NCI-H748 treated with DMSO at 0.1 percent for 48 hours (cell line): ENCODE results near the gene ENKUR.
A peak's percentile ranks its signal among the peaks of the same experiment; 100 is the strongest.

ENCODE experiments used
- DNase-seq: peaks from one replicate; lab custom pipeline; 2025; lab: John Stamatoyannopoulos, UW

ENKUR gene, protein sequence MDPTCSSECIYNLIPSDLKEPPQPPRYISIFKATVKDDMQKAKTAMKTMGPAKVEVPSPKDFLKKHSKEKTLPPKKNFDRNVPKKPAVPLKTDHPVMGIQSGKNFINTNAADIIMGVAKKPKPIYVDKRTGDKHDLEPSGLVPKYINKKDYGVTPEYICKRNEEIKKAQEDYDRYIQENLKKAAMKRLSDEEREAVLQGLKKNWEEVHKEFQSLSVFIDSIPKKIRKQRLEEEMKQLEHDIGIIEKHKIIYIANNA

GRCh38 chr10:25015828-25016375 is at the start of gene ENKUR:
Gene ENKUR, minus strand, starts transcription at chr10:25016158. Its CDS starts 222 bp downstream, at chr10:25015936.
- DNase-seq: peak; percentile 90

- no peak for DNase-seq
Measured at GRCh38 chr10:25064401-25064800, 48.4 kb upstream of the ENKUR start.

DNA sequence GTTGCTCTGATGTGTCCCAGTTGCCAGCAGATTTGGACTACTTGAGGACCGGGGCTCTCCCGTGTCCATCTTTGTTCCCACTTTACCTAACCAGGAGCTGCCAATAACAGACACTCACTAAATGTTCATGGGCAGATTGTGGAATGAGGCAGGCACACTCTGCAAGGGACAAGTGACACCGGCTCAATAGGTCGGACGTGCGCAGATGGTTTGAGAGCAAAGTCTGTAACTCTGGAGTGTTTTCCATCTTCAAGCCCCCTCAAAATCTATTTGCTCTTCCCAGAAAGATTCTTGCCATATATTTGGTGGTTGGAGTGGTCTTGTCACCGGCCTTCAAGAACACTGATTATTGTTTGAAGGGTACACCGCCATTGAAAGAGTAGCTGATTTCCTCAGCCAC is 47.7 kb upstream of the ENKUR start:
- DNase-seq: no peak

- DNase-seq: no peak
Measured at GRCh38 chr10:25063157-25063556, 47.2 kb upstream of the ENKUR start.

- no peak for DNase-seq
Measured at GRCh38 chr10:25061711-25062449, 45.9 kb upstream of the ENKUR start.

GRCh38 chr10:25061125-25061524 is 45.2 kb upstream of the ENKUR start:
- no peak for DNase-seq

GRCh38 chr10:25059990-25060389 is 44.0 kb upstream of the ENKUR start:
- DNase-seq: no peak

GRCh38 chr10:25057886-25058285 is 41.9 kb upstream of the ENKUR start:
- DNase-seq: no peak

DNA sequence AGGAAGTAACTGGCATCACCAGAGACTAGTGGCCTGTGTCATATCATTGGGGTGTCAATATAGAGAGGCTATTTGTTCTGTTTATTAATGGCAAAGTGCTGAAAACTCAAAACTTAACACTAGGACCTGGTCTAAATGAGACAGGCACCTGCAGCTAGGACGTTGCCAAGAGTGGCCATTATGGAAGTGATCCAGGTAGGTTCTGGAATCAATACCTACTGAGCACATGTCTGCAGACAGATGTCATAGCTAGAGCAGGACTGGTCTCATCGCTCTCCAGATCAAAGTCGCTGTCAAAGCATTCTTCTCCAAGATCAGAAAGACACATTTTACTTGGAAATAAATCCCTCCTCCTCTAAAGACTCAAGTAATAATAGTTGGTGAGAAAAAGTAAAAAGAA is 40.8 kb upstream of the ENKUR start:
- DNase-seq: no peak

DNA sequence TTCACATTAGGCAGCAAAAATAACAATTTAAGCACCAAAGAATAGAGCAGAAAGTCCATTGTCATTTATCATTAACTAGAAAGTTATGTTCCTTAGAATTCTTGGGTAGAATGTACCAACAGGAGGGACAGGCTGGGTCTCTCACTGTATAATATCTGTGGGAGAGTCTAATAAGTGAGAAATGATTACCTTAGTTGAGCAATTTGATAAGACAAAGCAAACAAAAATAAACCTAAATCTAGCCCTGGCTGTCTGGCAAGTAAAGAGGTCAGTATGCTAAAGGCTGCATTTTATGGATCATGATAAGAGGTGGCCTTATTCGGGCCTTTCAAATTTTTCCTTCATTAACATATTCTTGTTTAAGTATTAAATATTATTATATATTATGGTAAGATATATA is 36.1 kb upstream of the ENKUR start:
- no peak for DNase-seq

DNA sequence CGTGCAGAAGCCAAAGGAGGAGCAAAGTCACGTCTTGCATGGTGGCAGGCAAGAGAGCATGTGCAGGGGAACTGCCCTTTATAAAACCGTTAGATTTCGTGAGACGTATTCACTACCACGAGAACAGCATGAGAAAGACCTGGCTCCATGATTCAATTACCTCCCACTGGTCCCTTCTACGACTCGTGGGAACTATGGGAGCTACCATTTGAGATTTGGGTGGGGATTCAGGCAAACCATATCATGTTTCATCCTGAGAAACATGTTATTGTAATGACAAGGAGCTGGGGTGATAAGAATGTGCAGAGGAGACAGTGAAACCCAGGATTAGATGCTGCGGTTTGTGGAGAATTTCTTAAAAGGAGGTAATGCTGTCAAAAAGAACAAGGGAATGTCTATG is 34.4 kb upstream of the ENKUR start:
- no peak for DNase-seq

DNA sequence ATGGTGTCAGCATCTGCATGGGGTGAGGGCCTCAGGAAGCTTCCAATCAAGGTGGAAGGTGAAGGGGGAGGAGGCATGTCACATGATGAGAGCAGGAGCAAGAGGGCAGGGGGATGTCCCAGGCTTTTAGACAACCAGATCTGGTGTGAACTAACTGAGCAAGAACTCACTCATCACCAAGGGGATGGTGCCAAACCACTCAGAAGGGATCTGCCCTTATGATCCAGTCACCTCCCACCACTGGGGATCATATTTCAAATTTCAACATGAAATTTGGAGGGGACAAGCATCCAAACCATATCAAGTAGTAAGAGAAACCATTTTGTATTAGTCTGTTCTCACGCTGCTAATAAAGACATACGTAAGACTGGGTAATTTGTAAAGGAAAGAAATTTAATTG is 34.0 kb upstream of the ENKUR start:
- no peak for DNase-seq

DNA sequence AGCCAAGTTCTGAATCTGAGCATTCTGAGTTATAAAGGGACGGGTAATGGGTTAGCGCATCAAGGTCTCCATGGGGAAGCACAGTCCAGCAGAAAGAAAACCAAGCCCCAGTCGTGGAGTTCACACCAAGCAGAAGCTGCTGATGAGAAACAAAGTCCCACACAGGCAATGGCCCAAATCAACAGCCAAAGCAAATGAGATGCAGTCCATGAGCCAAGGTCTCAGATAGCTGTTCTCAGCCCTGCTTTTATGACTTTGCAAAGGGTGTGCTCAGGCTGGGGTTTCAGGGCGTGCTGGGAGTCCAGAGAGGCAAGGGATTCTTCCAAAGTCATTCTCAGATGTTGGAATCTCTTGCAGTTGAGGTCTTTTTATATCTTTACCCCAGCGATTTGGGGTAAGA is 32.5 kb upstream of the ENKUR start:
- DNase-seq: no peak

DNA sequence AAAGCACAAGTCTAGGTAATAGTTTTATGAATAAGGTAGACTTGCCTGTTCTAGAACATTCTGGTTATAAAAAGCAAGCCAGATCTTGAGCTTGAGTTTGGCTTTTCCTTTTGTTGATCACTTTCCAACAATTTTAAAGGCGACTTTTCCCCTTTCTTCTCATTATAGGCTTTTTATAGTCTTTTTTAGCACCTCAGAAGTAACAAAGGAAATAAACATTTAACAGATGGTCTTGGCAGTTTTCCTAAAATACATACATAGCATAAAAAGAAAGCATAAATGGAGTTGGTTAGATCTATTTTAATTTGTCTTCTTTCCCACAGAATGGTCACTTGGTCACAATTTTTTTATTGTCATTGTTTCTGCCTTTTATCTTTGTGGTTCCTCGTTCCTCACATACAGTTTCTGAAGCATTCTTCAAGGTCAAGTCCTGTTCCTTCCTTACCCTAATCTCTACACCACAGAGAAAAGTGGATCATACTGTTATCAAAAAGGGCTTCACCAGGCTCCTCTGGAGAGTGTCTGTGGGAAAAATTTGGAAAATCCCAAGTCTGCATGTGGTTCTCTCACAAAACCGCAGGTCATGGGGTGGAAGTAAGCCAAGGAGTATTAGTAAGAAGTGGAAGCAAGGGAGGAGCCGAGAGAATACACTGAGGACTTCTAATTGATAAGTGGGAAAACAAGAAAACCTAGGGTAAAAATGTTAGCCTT is 31.8 kb upstream of the ENKUR start:
- no peak for DNase-seq

- no peak for DNase-seq
Measured at GRCh38 chr10:25047088-25047487, 31.1 kb upstream of the ENKUR start.

DNA sequence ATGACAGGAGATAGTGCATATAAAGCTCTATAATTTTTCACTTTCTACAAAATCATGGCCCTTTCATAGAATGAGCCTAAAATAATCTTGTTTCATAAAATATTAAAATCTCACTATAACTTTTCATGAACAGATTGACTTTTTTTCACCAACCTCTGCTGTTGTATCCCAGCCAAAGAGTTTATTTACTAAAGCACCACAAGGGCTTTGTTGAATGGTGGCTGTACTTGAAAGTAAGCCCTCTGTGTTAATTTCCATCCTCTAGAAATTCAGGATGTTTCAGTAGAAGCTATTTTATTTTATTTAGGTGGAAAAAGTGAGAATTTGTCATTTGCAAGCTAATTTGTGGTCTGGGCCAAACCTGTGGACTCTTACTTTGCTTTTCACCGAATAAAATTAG is 30.7 kb upstream of the ENKUR start:
- no peak for DNase-seq

DNA sequence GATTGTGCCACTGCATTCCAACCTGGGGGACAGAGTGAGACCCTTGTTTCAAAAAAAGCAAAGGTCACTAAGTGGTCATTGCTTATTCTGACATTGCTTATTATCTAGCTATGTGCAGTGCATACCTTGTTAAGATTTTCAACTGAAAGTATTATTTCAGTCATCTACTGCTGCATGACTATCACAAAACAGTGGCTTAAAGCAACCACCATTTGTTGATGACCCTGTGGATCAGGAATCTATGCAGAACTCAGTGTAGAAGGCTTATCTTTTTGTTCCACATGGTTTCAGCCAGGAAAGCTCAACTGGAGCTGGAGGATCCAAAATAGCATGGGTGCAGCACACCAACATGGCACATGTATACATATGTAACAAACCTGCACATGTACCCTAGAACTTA is 23.6 kb upstream of the ENKUR start:
- DNase-seq: no peak

- DNase-seq: no peak
Measured at GRCh38 chr10:25038325-25038724, 22.4 kb upstream of the ENKUR start.

DNA sequence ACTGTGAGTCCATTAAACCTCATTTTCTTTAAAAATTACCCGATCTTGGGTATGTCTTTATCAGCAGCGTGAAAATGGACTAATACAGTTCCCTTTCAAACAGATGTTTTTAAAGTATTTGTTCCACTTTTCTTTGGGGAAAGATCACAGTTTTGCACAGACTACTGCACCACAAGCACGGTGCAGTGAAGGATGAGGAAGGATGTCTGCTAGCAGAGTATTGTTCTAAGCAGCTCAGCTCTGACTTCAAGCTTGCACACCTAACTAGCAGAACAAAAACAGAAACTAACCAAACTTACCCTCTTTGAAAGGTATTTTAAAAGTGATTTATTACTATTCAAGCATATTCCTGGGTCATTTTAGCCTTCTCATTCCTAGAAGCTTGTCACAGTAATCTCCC is 20.4 kb upstream of the ENKUR start:
- DNase-seq: no peak

DNA sequence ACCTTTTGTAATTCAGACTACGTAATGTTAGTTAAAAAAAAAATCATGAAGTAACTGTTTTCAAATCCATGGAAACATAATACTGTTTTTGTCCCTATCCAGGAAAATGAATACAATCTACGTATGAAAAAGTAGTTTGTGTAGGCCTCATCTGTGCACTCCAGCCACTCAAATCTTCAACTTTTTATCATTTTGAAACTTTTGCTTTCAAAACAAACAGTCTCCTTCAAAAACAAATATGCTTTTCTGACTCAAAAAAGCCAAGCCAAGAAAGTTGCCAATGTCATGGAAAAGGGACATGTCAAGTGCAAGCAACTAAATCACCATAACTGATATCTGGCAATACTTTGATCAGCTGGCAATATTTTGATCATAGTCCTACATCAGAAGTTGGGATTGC is 13.6 kb upstream of the ENKUR start:
- no peak for DNase-seq

- DNase-seq: no peak
Measured at GRCh38 chr10:25028711-25029110, 12.8 kb upstream of the ENKUR start.

GRCh38 chr10:25026463-25026862 is 10.5 kb upstream of the ENKUR start:
- DNase-seq: no peak

DNA sequence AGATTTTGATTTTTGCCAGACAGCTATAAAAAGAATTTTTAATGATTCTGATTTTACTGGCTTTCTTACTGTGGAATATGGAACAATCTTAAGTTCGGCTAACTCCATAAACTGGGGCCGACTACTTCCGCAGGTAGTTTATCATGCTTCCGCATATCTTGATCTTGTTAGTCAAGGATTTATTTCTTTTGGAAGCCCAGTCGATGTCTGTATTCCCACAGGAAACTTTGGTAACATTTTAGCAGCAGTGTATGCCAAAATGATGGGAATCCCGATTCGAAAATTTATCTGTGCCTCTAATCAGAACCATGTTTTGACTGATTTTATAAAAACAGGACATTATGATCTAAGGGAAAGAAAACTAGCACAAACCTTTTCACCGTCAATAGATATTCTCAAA is 8.6 kb upstream of the ENKUR start:
- no peak for DNase-seq
